NCI-H1105 (cell line): ENCODE data around the gene SPI1.

ENCODE experiments used
- DNase-seq: peaks from one replicate; lab custom pipeline; 2025; lab: John Stamatoyannopoulos, UW

Gene SPI1

GRCh38 chr11:47406896-47407745 lies 28.8 kb upstream of the SPI1 start:
- DNase-seq: no peak

GRCh38 chr11:47403571-47403970 lies 25.2 kb upstream of the SPI1 start:
- DNase-seq: no peak

- DNase-seq: no peak
Measured at GRCh38 chr11:47403135-47403534, 24.8 kb upstream of the SPI1 start.

GRCh38 chr11:47400768-47401279 lies 22.5 kb upstream of the SPI1 start:
- DNase-seq: no peak

GRCh38 chr11:47399860-47400767 lies 21.8 kb upstream of the SPI1 start:
- no peak for DNase-seq

GRCh38 chr11:47398551-47398950 lies 20.2 kb upstream of the SPI1 start:
- no peak for DNase-seq

GRCh38 chr11:47398011-47398410 lies 19.7 kb upstream of the SPI1 start:
- no peak for DNase-seq

- no peak for DNase-seq
Measured at GRCh38 chr11:47396049-47396320, 17.6 kb upstream of the SPI1 start.

- no peak for DNase-seq
Measured at GRCh38 chr11:47395223-47396048, 17.1 kb upstream of the SPI1 start.

GRCh38 chr11:47394322-47395222 lies 16.2 kb upstream of the SPI1 start:
- DNase-seq: no peak

- no peak for DNase-seq
Measured at GRCh38 chr11:47394050-47394321, 15.6 kb upstream of the SPI1 start.

GRCh38 chr11:47393163-47394049 lies 15.1 kb upstream of the SPI1 start:
- no peak for DNase-seq

GRCh38 chr11:47392546-47393162 lies 14.3 kb upstream of the SPI1 start:
- DNase-seq: no peak

- DNase-seq: no peak
Measured at GRCh38 chr11:47391711-47392432, 13.5 kb upstream of the SPI1 start.

- no peak for DNase-seq
Measured at GRCh38 chr11:47391077-47391583, 12.8 kb upstream of the SPI1 start.

- no peak for DNase-seq
Measured at GRCh38 chr11:47390422-47390760, 12.0 kb upstream of the SPI1 start.

- DNase-seq: no peak
Measured at GRCh38 chr11:47389577-47390421, 11.5 kb upstream of the SPI1 start.
